Smooth muscle cell (in vitro differentiated cells): ENCODE measurements around the gene NUDT3. TPM values are rescaled to one million over a fixed set of nuclear protein-coding genes. Genes with fewer than 3 reads are reported as not detected.
A peak's percentile ranks its signal among the peaks of the same experiment; 100 is the strongest.

Experiments used
- DNase-seq: peaks from one replicate; lab custom pipeline; 2025; ENCODE audit not compliant: unreplicated experiment; lab: John Stamatoyannopoulos, UW
- H2AFZ ChIP-seq: fragments of 200-600 bp; sonication (generic); 2 replicates; pipeline ENCODE4 v1.6.0; 2016; ENCODE audit warnings: antibody characterized with exemption, low read depth, mild to moderate bottlenecking
- H3F3A ChIP-seq: fragments of 200-600 bp; sonication (generic); 2 replicates; pipeline ENCODE4 v1.6.0; 2017; ENCODE audit warnings: antibody characterized with exemption, low read depth
- H3K27ac ChIP-seq: fragments of 200-600 bp; sonication (generic); 2 replicates; pipeline ENCODE4 v1.5.1; 2016; ENCODE audit warnings: low read depth, mild to moderate bottlenecking
- H3K27me3 ChIP-seq: fragments of 200-600 bp; sonication (generic); 2 replicates; pipeline ENCODE4 v1.6.1; 2016; ENCODE audit warnings: low read depth, mild to moderate bottlenecking
- H3K36me3 ChIP-seq: fragments of 200-600 bp; sonication (generic); 2 replicates; pipeline ENCODE4 v1.5.1; 2016; ENCODE audit warnings: low read depth
- H3K4me1 ChIP-seq: fragments of 200-600 bp; sonication (generic); 2 replicates; pipeline ENCODE4 v1.5.1; 2016; ENCODE audit warnings: low read depth
- H3K4me2 ChIP-seq: fragments of 200-600 bp; sonication (generic); 2 replicates; pipeline ENCODE4 v1.6.0; 2016; ENCODE audit warnings: mild to moderate bottlenecking
- H3K4me3 ChIP-seq: fragments of 200-600 bp; sonication (generic); 2 replicates; pipeline ENCODE4 v1.5.1; 2016; ENCODE audit warnings: mild to moderate bottlenecking
- H3K79me2 ChIP-seq: fragments of 200-600 bp; sonication (generic); 2 replicates; pipeline ENCODE4 v1.6.0; 2016; ENCODE audit warnings: low read depth, mild to moderate bottlenecking
- H3K9ac ChIP-seq: fragments of 200-600 bp; sonication (generic); 2 replicates; pipeline ENCODE4 v1.6.0; 2016; ENCODE audit warnings: low read depth
- H3K9me3 ChIP-seq: fragments of 200-600 bp; sonication (generic); replicated peaks from 2 replicates; pipeline ENCODE4 v1.5.1; 2016; ENCODE audit warnings: low read depth
- H4K20me1 ChIP-seq: fragments of 200-600 bp; sonication (generic); 2 replicates; pipeline ENCODE4 v1.6.0; 2016; ENCODE audit warnings: low read depth
- WGBS: methylation state at CpG from one replicate; pipeline ENCODE4 v1.1.7; 2016; ENCODE audit warnings: low lambda C conversion rate; 5-methylcytosine and 5-hydroxymethylcytosine counted together
- polyA plus RNA-seq: library from polyadenylated mRNA; unstranded; fragments of >200 nt; fragmentation: Nextera tagmentation; extraction: Ambion mirVana; gene quantifications from 2 replicates; pipeline ENCODE4 v1.2.1, GENCODE V29; 2016
- total RNA-seq: library from RNA; depleted of rRNA; stranded (reverse); fragments of >200 nt; gene quantifications from 2 replicates; pipeline ENCODE4 v1.2.3, GENCODE V29; 2014
- TF ChIP-seq, protein P1 (sequence below): fragments of 200-600 bp; sonication (generic); IDR thresholded peaks from 2 replicates; pipeline ENCODE4 v1.5.1; 2017; ENCODE audit warnings: borderline replicate concordance, mild to moderate bottlenecking, antibody characterized with exemption; ENCODE audit not compliant: insufficient read depth, poor library complexity, severe bottlenecking

NUDT3 gene
- total and polyA plus RNA-seq, 2 experiments from 2014 or later, result 7.5 to 12.9 TPM

DNA sequence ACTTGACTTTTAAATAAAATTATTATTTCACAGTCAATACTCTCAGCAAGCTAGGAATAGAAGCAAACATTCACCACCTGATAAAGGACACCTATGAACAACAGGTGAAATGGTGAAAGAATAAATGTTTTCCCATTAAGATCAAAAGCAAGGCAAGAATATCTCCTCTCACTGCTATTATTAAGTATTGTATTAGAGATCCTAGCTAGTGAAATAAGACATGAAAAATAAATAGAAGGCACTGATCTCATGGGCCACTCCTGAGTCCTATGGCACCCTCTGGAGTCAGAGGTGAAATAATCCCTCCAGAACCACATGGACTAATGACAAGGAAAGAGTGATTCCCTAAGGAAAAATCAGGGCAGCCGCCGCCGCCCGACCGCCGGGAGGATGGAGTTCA lies 4.0 kb upstream of the NUDT3 start:
- no peak for DNase-seq
- Histone ChIP-seq H3K27me3 (no peaks in the 10 kb centered on the region), H3K27ac (no peak overlapping the region), H3K4me2 (no peak overlapping the region), H2AFZ (no peak overlapping the region), H3K79me2 (peaks cover 9% of the 10 kb centered on the region), H4K20me1 (no peaks in the 10 kb centered on the region), H3K36me3 (no peaks in the 10 kb centered on the region), H3K9me3 (no peaks in the 10 kb centered on the region), H3K4me1 (no peaks in the 10 kb centered on the region), H3F3A (peaks cover 5% of the 10 kb centered on the region), H3K4me3 (no peak overlapping the region), H3K9ac (no peak overlapping the region)
- TF ChIP-seq, protein P1, sequence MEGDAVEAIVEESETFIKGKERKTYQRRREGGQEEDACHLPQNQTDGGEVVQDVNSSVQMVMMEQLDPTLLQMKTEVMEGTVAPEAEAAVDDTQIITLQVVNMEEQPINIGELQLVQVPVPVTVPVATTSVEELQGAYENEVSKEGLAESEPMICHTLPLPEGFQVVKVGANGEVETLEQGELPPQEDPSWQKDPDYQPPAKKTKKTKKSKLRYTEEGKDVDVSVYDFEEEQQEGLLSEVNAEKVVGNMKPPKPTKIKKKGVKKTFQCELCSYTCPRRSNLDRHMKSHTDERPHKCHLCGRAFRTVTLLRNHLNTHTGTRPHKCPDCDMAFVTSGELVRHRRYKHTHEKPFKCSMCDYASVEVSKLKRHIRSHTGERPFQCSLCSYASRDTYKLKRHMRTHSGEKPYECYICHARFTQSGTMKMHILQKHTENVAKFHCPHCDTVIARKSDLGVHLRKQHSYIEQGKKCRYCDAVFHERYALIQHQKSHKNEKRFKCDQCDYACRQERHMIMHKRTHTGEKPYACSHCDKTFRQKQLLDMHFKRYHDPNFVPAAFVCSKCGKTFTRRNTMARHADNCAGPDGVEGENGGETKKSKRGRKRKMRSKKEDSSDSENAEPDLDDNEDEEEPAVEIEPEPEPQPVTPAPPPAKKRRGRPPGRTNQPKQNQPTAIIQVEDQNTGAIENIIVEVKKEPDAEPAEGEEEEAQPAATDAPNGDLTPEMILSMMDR, result no peak
- WGBS, result 100% methylated on average over 6 of the region's 6 CpGs

GRCh38 chr6:34393966-34394305 lies 1.5 kb upstream of the NUDT3 start:
- Histone ChIP-seq H3K4me2 (no peak overlapping the region), H3K27ac (no peak overlapping the region), H2AFZ (no peak overlapping the region), H3F3A (peaks cover 10% of the 10 kb centered on the region), H3K4me3 (no peak overlapping the region), H3K79me2 (peaks cover 30% of the 10 kb centered on the region), H3K27me3 (no peaks in the 10 kb centered on the region), H3K9ac (no peak overlapping the region), H4K20me1 (peaks cover 19% of the 10 kb centered on the region), H3K36me3 (no peaks in the 10 kb centered on the region), H3K4me1 (peaks cover 11% of the 10 kb centered on the region), H3K9me3 (no peaks in the 10 kb centered on the region)
- 91% methylated on average over 3 of the region's 3 CpGs for WGBS
- TF ChIP-seq, protein P1, result no peak
- DNase-seq, result no peak

DNA sequence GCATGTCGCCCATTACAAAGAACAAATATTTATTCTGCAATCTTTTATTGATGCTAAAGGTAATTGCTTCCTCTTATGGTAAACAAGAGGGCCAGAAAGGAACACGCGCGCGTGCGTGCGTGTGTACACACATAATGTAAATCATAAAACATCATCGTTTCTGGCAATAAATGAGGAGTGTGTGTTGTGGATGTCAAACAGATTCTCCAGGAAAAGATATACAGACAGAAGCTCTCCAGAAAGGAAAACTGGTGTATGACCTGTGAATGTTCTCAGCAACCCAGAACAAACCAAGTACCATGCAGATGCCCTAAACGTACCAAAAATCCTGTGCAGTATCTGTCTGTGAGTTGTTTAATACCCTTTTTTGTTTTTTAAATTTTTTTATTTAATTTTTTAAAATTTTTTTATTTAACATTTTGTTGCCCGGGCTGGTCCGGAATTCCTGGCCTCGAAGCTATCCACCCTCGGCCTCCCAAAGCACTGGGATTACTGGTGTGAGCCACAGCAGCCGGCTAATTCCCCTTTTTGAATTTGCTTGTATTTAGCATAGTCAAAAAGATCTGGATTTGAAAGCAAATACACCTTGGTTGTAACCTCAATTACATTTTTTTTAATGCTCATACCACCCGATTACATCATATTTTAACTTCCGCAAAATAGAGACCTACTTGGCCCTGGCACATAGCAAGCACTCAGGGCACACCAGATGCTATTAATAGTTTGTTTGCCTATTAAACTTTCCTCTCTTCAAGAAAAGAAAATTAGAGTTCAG lies 909 bp upstream of the NUDT3 start:
- Histone ChIP-seq H3K4me2 (peak overlapping the region; percentile 87), H3K27ac (peak overlapping the region; percentile 6), H3K9me3 (no peaks in the 10 kb centered on the region), H4K20me1 (peaks cover 25% of the 10 kb centered on the region), H3K36me3 (no peaks in the 10 kb centered on the region), H2AFZ (peak overlapping the region; percentile 95), H3K9ac (no peak overlapping the region), H3K27me3 (no peaks in the 10 kb centered on the region), H3K79me2 (peaks cover 35% of the 10 kb centered on the region), H3K4me3 (peak overlapping the region; percentile 98), H3K4me1 (peaks cover 11% of the 10 kb centered on the region), H3F3A (peaks cover 10% of the 10 kb centered on the region)
- no peak for DNase-seq
- TF ChIP-seq, protein P1, result no peak
- 81% methylated on average over 16 of the region's 16 CpGs for WGBS
